ENCODE data around the gene EDARADD. TPM values are rescaled to one million over a fixed set of nuclear protein-coding genes. Genes with fewer than 3 reads are reported as not detected.

The EDARADD gene
- total RNA-seq, 2 experiments from 2014 or later = not detected

DNA sequence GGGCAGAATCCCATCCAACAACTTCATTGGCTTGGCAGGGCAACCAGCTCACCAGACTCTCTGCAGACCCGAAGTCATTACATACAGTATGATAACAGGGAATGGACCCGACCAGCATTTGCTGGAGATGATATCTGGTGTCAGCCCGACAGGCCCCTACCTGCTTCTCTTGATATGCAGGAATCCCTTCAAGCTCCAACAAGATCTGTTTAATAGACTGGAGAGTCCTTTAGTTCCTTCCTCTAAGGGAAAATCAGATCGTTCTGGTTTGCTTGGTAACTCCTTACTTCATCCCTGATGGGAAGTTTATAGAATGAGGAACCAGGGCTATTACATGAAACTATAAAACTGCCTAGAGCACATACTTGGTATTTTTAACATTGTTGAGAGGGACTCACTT lies 61.2 kb downstream of the EDARADD start:
- Histone ChIP-seq H2AFZ (ENCODE audit: low read length) (no peak overlapping the region), H3K79me2 (ENCODE audit: insufficient read depth, low read depth, low read length) (no peaks in the 10 kb centered on the region), H3K27ac (ENCODE audit: low read depth, low read length, poor library complexity, severe bottlenecking) (no peak overlapping the region), H3K9me3 (ENCODE audit: low read length) (no peaks in the 10 kb centered on the region), H3K4me1 (ENCODE audit: insufficient read depth, low read length, poor library complexity, severe bottlenecking) (no peaks in the 10 kb centered on the region), H3K4me2 (ENCODE audit: low read length) (no peak overlapping the region), H3K4me3 (ENCODE audit: low read depth, low read length, poor library complexity, severe bottlenecking) (no peak overlapping the region), H3K9me2 (ENCODE audit: insufficient read depth, low read length) (no peaks in the 10 kb centered on the region), H3K36me3 (ENCODE audit: insufficient read depth, low read length) (no peaks in the 10 kb centered on the region), H4K20me1 (ENCODE audit: insufficient read depth, low read length) (no peaks in the 10 kb centered on the region)
- TF ChIP-seq EZH2phosphoT487 (IDR thresholded peaks at IDR 0.05; ENCODE audit: borderline replicate concordance, low read depth, low read length) (no peak), CTCF (conservative IDR thresholded peaks at IDR 0.05; ENCODE audit: low read length) (no peak)
- DNase-seq (ENCODE audit: low spot score) = no peak
- BruUV-seq (replicated peaks) = no TSS peak
- ChIA-PET POLR2A (interaction anchor here (0.7 to 0.8 kb wide), 2 partner anchors 196 to 257 kb away, joined by 3 to 6 read pairs; no protein-coding TSS in a partner anchor), CTCF (ENCODE audit: unreplicated experiment) (interaction anchor here (0.6 kb wide), 1 partner anchor 496 kb away, joined by 4 read pairs; no protein-coding TSS in a partner anchor)
- intact Hi-C loops (cut with micrococcal nuclease; ENCODE audit: unreplicated experiment) = loop anchor here (10.0 kb wide), 1 partner anchor 350 kb away; no protein-coding TSS in a partner anchor

- no peaks in the 10 kb centered on the region for H3K9me2 ChIP-seq (ENCODE audit: insufficient read depth, low read length)
- H2AFZ ChIP-seq (ENCODE audit: low read length) = no peak overlapping the region
- H4K20me1 ChIP-seq (ENCODE audit: insufficient read depth, low read length) = no peaks in the 10 kb centered on the region
- BruUV-seq (replicated peaks) = no TSS peak
- no peak for DNase-seq (ENCODE audit: low spot score)
- H3K36me3 ChIP-seq (ENCODE audit: insufficient read depth, low read length) = no peaks in the 10 kb centered on the region
- no peak overlapping the region for H3K27ac ChIP-seq (ENCODE audit: low read depth, low read length, poor library complexity, severe bottlenecking)
- ChIA-PET CTCF (ENCODE audit: unreplicated experiment) (no interaction called here), POLR2A (interaction anchor here (0.6 kb wide), 1 partner anchor 148 kb away, joined by 3 read pairs; no protein-coding TSS in a partner anchor)
- no peaks in the 10 kb centered on the region for H3K4me1 ChIP-seq (ENCODE audit: insufficient read depth, low read length, poor library complexity, severe bottlenecking)
- intact Hi-C loops (cut with micrococcal nuclease; ENCODE audit: unreplicated experiment) = loop anchor here (10.0 kb wide), 1 partner anchor 353 kb away; no protein-coding TSS in a partner anchor
- H3K9me3 ChIP-seq (ENCODE audit: low read length) = no peaks in the 10 kb centered on the region
- no peak overlapping the region for H3K4me3 ChIP-seq (ENCODE audit: low read depth, low read length, poor library complexity, severe bottlenecking)
- H3K4me2 ChIP-seq (ENCODE audit: low read length) = no peak overlapping the region
- no peaks in the 10 kb centered on the region for H3K79me2 ChIP-seq (ENCODE audit: insufficient read depth, low read depth, low read length)
- no peak for TF ChIP-seq EZH2phosphoT487 (IDR thresholded peaks at IDR 0.05; ENCODE audit: borderline replicate concordance, low read depth, low read length)
- TF ChIP-seq CTCF (conservative IDR thresholded peaks at IDR 0.05; ENCODE audit: low read length) = no peak
These were observed 63.7 kb downstream of the EDARADD start for GRCh38 chr1:236457775-236458174.

- no TSS peak for BruUV-seq (replicated peaks)
- H3K4me2 ChIP-seq (ENCODE audit: low read length) = no peak overlapping the region
- H3K79me2 ChIP-seq (ENCODE audit: insufficient read depth, low read depth, low read length) = no peaks in the 10 kb centered on the region
- CTCF ChIA-PET (ENCODE audit: unreplicated experiment) = no interaction called here
- intact Hi-C loops (cut with micrococcal nuclease; ENCODE audit: unreplicated experiment) = loop anchor here (10.0 kb wide), 1 partner anchor 354 kb away; no protein-coding TSS in a partner anchor
- H3K4me3 ChIP-seq (ENCODE audit: low read depth, low read length, poor library complexity, severe bottlenecking) = no peak overlapping the region
- no peaks in the 10 kb centered on the region for H3K9me2 ChIP-seq (ENCODE audit: insufficient read depth, low read length)
- TF ChIP-seq CTCF (conservative IDR thresholded peaks at IDR 0.05; ENCODE audit: low read length) = no peak
- TF ChIP-seq EZH2phosphoT487 (IDR thresholded peaks at IDR 0.05; ENCODE audit: borderline replicate concordance, low read depth, low read length) = no peak
- no peak overlapping the region for H3K27ac ChIP-seq (ENCODE audit: low read depth, low read length, poor library complexity, severe bottlenecking)
- no peaks in the 10 kb centered on the region for H3K36me3 ChIP-seq (ENCODE audit: insufficient read depth, low read length)
- H3K4me1 ChIP-seq (ENCODE audit: insufficient read depth, low read length, poor library complexity, severe bottlenecking) = no peaks in the 10 kb centered on the region
- no peak overlapping the region for H2AFZ ChIP-seq (ENCODE audit: low read length)
- H3K9me3 ChIP-seq (ENCODE audit: low read length) = no peaks in the 10 kb centered on the region
- no peak for DNase-seq (ENCODE audit: low spot score)
- POLR2A ChIA-PET = no interaction called here
- H4K20me1 ChIP-seq (ENCODE audit: insufficient read depth, low read length) = no peaks in the 10 kb centered on the region
These were observed 64.9 kb downstream of the EDARADD start for GRCh38 chr1:236458996-236459395.
